HL-60 (cell line): ENCODE results near the gene POU3F2.

ENCODE experiments used
- GABPA ChIP-seq: IDR thresholded peaks from 2 replicates; pipeline ENCODE4 v1.6.1; 2012; ENCODE audit warnings: low read depth
- POLR2AphosphoS5 ChIP-seq: IDR thresholded peaks from 2 replicates; pipeline ENCODE4 v1.6.1; 2012; ENCODE audit warnings: low read depth
- SPI1 ChIP-seq: IDR thresholded peaks from 2 replicates; pipeline ENCODE4 v1.6.1; 2012; ENCODE audit warnings: low read depth, mild to moderate bottlenecking, borderline replicate concordance
- TF ChIP-seq, protein P1 (sequence below): IDR thresholded peaks from 2 replicates; pipeline ENCODE4 v1.6.1; 2012; ENCODE audit warnings: low read depth; ENCODE audit not compliant: insufficient replicate concordance
- TF ChIP-seq, protein P2 (sequence below): IDR thresholded peaks from one replicate; pipeline ENCODE4 v1.5.1; 2011; ENCODE audit warnings: low read length, control low read depth, inconsistent platforms; ENCODE audit not compliant: insufficient read depth

DNA sequence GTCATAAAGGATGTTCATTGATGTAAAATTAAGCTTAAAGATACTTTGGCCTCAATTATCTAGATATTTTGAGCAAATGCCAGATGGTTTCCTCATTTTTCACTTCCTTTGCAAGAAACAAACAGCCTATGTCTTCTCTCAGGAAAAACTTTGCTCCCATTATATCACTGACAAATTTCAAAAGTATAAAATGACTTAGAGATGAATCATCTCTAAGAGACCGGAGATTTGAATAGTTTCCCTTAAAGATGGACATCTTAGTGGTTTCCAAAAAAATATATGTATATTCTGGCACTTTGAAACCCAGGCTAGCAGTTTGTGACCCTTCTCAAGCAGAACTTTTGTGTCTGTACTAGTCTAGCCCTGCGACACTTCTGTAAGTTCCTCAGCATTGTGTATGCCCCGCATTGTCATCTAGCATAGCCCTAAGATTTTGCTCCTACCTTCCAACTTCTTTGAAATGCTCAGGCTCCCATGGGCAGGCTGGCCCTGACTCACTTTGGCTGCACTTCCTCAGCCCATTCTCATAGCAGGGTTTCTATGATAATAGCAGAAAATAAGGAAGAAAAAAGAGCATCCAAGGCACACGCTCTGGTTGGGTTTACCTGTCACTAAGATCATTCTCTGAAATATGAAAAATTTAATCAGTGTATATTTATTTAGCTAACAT lies 25.7 kb upstream of the POU3F2 start:
- TF ChIP-seq, protein P1, sequence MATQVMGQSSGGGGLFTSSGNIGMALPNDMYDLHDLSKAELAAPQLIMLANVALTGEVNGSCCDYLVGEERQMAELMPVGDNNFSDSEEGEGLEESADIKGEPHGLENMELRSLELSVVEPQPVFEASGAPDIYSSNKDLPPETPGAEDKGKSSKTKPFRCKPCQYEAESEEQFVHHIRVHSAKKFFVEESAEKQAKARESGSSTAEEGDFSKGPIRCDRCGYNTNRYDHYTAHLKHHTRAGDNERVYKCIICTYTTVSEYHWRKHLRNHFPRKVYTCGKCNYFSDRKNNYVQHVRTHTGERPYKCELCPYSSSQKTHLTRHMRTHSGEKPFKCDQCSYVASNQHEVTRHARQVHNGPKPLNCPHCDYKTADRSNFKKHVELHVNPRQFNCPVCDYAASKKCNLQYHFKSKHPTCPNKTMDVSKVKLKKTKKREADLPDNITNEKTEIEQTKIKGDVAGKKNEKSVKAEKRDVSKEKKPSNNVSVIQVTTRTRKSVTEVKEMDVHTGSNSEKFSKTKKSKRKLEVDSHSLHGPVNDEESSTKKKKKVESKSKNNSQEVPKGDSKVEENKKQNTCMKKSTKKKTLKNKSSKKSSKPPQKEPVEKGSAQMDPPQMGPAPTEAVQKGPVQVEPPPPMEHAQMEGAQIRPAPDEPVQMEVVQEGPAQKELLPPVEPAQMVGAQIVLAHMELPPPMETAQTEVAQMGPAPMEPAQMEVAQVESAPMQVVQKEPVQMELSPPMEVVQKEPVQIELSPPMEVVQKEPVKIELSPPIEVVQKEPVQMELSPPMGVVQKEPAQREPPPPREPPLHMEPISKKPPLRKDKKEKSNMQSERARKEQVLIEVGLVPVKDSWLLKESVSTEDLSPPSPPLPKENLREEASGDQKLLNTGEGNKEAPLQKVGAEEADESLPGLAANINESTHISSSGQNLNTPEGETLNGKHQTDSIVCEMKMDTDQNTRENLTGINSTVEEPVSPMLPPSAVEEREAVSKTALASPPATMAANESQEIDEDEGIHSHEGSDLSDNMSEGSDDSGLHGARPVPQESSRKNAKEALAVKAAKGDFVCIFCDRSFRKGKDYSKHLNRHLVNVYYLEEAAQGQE, result no peak
- TF ChIP-seq, protein P2, sequence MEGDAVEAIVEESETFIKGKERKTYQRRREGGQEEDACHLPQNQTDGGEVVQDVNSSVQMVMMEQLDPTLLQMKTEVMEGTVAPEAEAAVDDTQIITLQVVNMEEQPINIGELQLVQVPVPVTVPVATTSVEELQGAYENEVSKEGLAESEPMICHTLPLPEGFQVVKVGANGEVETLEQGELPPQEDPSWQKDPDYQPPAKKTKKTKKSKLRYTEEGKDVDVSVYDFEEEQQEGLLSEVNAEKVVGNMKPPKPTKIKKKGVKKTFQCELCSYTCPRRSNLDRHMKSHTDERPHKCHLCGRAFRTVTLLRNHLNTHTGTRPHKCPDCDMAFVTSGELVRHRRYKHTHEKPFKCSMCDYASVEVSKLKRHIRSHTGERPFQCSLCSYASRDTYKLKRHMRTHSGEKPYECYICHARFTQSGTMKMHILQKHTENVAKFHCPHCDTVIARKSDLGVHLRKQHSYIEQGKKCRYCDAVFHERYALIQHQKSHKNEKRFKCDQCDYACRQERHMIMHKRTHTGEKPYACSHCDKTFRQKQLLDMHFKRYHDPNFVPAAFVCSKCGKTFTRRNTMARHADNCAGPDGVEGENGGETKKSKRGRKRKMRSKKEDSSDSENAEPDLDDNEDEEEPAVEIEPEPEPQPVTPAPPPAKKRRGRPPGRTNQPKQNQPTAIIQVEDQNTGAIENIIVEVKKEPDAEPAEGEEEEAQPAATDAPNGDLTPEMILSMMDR, result no peak
- TF ChIP-seq GABPA, result no peak
- no peak for TF ChIP-seq POLR2AphosphoS5
- no peak for TF ChIP-seq SPI1
